Nephron progenitor cell (in vitro differentiated cells): ENCODE results near the gene SPART.

Source experiments
- DNase-seq: peaks from one replicate; pipeline ENCODE4 v3.0.0; 2021
- H3K27ac Mint-ChIP-seq: 2 replicates; pipeline ENCODE4 v1.8.0; 2021; ENCODE audit warnings: mild to moderate bottlenecking, moderate library complexity, mixed read lengths
- H3K27me3 Mint-ChIP-seq: 2 replicates; pipeline ENCODE4 v1.8.0; 2021; ENCODE audit warnings: mild to moderate bottlenecking, low read depth, mixed read lengths; ENCODE audit not compliant: poor library complexity
- H3K36me3 Mint-ChIP-seq: 2 replicates; pipeline ENCODE4 v1.8.0; 2021; ENCODE audit warnings: low read depth, mixed read lengths
- H3K4me1 Mint-ChIP-seq: 2 replicates; pipeline ENCODE4 v1.8.0; 2021; ENCODE audit warnings: mixed read lengths
- H3K4me3 Mint-ChIP-seq: 2 replicates; pipeline ENCODE4 v1.8.0; 2021; ENCODE audit warnings: mild to moderate bottlenecking, moderate library complexity, mixed read lengths
- H3K9me3 Mint-ChIP-seq: 2 replicates; pipeline ENCODE4 v1.8.0; 2021; ENCODE audit warnings: mild to moderate bottlenecking, moderate library complexity, mixed read lengths
- CTCF ChIP-seq: fragments of 200-600 bp; sonication (generic); IDR thresholded peaks from 2 replicates; pipeline ENCODE4 v1.5.0; 2021; ENCODE audit warnings: antibody characterized with exemption

The SPART gene

GRCh38 chr13:36357231-36357630, 11.0 kb upstream of the SPART start:
- Mint-ChIP-seq H3K4me3 (no peak overlapping the region), H3K4me1 (peaks cover 8% of the 10 kb centered on the region), H3K27me3 (peaks cover 8% of the 10 kb centered on the region), H3K9me3 (peaks cover 11% of the 10 kb centered on the region), H3K27ac (no peak overlapping the region), H3K36me3 (peaks cover 8% of the 10 kb centered on the region)
- TF ChIP-seq CTCF = no peak
- DNase-seq = no peak

- Mint-ChIP-seq H3K27ac (no peak overlapping the region), H3K36me3 (peaks cover 8% of the 10 kb centered on the region), H3K9me3 (peaks cover 11% of the 10 kb centered on the region), H3K4me1 (peaks cover 8% of the 10 kb centered on the region), H3K4me3 (no peak overlapping the region), H3K27me3 (peaks cover 4% of the 10 kb centered on the region)
- no peak for DNase-seq
- no peak for TF ChIP-seq CTCF
Measured at GRCh38 chr13:36356058-36356457, 9.9 kb upstream of the SPART start.

GRCh38 chr13:36355632-36356031, 9.4 kb upstream of the SPART start:
- TF ChIP-seq CTCF = no peak
- no peak for DNase-seq
- Mint-ChIP-seq H3K4me3 (no peak overlapping the region), H3K4me1 (peaks cover 8% of the 10 kb centered on the region), H3K9me3 (peaks cover 11% of the 10 kb centered on the region), H3K27ac (no peak overlapping the region), H3K27me3 (peaks cover 2% of the 10 kb centered on the region), H3K36me3 (peaks cover 8% of the 10 kb centered on the region)

- no peak for TF ChIP-seq CTCF
- Mint-ChIP-seq H3K27me3 (peaks cover 2% of the 10 kb centered on the region), H3K9me3 (peaks cover 11% of the 10 kb centered on the region), H3K36me3 (peaks cover 8% of the 10 kb centered on the region), H3K4me3 (no peak overlapping the region), H3K4me1 (peaks cover 8% of the 10 kb centered on the region), H3K27ac (no peak overlapping the region)
- DNase-seq = no peak
Measured at GRCh38 chr13:36354842-36355623, 8.8 kb upstream of the SPART start.

- no peak for DNase-seq
- peaks cover 8% of the 10 kb centered on the region for H3K36me3 Mint-ChIP-seq
Measured at GRCh38 chr13:36353001-36353400, 6.8 kb upstream of the SPART start.

More at GRCh38 chr13:36353001-36353400, 6.8 kb upstream of the SPART start:
- Mint-ChIP-seq H3K27ac (no peak overlapping the region), H3K4me3 (no peak overlapping the region), H3K4me1 (peaks cover 8% of the 10 kb centered on the region), H3K9me3 (peaks cover 11% of the 10 kb centered on the region), H3K27me3 (peaks cover 2% of the 10 kb centered on the region)
- TF ChIP-seq CTCF = no peak
